ENCODE measurements around the gene STK32B. TPM values are rescaled to one million over a fixed set of nuclear protein-coding genes. Genes with fewer than 3 reads are reported as not detected.

STK32B gene
- total RNA-seq, 1 donor from 2014 or later: not detected

DNA sequence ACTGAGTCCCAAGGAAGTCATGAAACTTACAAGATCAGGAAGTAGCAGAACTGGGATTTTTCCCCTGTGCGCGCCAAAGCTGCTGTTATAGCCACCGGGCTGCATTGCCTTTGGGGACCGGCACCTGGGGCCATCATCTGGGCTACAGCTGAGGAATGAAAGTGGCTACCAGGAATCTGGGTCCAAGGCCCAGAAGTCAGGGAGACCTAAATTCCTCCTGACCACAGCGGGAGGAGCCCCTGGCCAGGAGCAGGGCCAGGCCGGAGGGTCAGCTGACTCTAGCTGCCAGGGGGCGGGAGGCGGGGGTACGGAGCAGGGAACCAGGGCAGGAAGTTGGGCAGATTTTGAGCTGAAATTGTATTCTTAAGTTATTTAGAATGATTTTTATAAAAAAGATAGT, 414.7 kb downstream of the STK32B start:
- H3K9me3 Mint-ChIP-seq: no peaks in the 10 kb centered on the region
- intact Hi-C loops (cut with micrococcal nuclease): no loop called here
- H3K4me1 Mint-ChIP-seq: no peaks in the 10 kb centered on the region
- TF ChIP-seq, protein P1, sequence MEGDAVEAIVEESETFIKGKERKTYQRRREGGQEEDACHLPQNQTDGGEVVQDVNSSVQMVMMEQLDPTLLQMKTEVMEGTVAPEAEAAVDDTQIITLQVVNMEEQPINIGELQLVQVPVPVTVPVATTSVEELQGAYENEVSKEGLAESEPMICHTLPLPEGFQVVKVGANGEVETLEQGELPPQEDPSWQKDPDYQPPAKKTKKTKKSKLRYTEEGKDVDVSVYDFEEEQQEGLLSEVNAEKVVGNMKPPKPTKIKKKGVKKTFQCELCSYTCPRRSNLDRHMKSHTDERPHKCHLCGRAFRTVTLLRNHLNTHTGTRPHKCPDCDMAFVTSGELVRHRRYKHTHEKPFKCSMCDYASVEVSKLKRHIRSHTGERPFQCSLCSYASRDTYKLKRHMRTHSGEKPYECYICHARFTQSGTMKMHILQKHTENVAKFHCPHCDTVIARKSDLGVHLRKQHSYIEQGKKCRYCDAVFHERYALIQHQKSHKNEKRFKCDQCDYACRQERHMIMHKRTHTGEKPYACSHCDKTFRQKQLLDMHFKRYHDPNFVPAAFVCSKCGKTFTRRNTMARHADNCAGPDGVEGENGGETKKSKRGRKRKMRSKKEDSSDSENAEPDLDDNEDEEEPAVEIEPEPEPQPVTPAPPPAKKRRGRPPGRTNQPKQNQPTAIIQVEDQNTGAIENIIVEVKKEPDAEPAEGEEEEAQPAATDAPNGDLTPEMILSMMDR (IDR thresholded peaks at IDR 0.05): no peak
- CTCF ChIA-PET: no interaction called here
- ATAC-seq (ENCODE audit: low read depth) (no peak), DNase-seq (no peak)
- no peaks in the 10 kb centered on the region for H3K27me3 Mint-ChIP-seq
- POLR2A ChIA-PET: no interaction called here
- no peak overlapping the region for H3K27ac Mint-ChIP-seq
- H3K4me3 Mint-ChIP-seq: no peak overlapping the region
- no peaks in the 10 kb centered on the region for H3K36me3 Mint-ChIP-seq (ENCODE audit: low read depth)

DNA sequence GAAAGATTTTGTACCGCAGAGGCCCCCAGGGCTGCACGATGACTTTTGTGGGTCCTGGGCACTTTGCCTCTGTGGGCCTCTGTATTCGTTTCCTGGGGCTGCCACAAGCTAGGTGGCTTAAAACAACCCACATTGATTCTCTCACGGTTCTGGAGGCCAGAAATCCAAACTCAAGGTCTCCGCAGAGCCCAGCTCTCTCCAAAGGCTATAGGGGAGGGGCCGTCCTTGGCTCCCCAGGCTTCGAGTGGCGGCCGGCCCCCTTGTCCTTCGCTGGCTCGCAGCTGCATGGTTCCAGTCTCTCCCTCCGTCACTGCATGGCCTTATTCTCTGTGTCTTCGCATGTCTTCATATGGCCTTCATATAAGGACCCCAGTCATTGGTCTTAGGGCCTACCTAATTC, 415.8 kb downstream of the STK32B start:
- no peaks in the 10 kb centered on the region for H3K9me3 Mint-ChIP-seq
- CTCF ChIA-PET: no interaction called here
- POLR2A ChIA-PET: no interaction called here
- no peaks in the 10 kb centered on the region for H3K4me1 Mint-ChIP-seq
- DNase-seq (no peak), ATAC-seq (ENCODE audit: low read depth) (no peak)
- no peaks in the 10 kb centered on the region for H3K27me3 Mint-ChIP-seq
- no peak overlapping the region for H3K4me3 Mint-ChIP-seq
- intact Hi-C loops (cut with micrococcal nuclease): no loop called here
- H3K36me3 Mint-ChIP-seq (ENCODE audit: low read depth): no peaks in the 10 kb centered on the region
- H3K27ac Mint-ChIP-seq: no peak overlapping the region
- TF ChIP-seq, protein P1 (IDR thresholded peaks at IDR 0.05): no peak

DNA sequence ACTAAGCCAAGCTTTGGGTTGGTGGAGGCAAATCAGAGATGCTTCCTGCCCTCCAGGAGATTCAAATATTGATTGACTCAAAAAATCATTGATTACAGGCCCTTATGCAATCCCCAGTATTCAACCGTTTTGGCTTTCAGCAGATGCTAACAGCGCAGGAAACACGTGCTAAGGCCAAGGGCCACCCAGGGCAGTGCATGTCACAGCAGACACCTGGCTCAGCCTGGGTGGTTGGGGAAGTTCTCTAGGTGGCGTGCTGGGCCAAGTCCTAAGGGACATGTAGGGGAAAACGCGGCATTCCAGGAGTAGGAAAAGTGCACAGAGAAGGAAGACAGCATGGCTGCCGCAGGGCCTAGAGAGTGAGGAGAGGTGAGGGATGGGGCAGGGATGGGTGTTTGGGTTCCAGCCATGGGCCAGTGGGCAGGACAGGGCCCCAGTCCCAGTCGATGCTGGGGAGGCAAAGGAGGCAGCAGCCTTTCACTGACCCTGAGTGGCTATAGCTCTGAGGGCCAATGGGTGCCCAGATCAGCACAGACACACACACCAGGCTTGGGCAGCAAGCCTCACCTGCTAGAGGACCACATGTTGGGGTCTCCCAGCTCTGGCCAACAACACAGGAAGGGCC, 418.0 kb downstream of the STK32B start:
- Mint-ChIP-seq H3K27ac (no peak overlapping the region), H3K4me1 (no peaks in the 10 kb centered on the region), H3K36me3 (ENCODE audit: low read depth) (no peaks in the 10 kb centered on the region), H3K4me3 (no peak overlapping the region), H3K9me3 (no peaks in the 10 kb centered on the region), H3K27me3 (no peaks in the 10 kb centered on the region)
- ATAC-seq (ENCODE audit: low read depth) (no peak), DNase-seq (no peak)
- ChIA-PET CTCF (no interaction called here), POLR2A (no interaction called here)
- TF ChIP-seq, protein P1 (IDR thresholded peaks at IDR 0.05): no peak
- intact Hi-C loops (cut with micrococcal nuclease): no loop called here

DNA sequence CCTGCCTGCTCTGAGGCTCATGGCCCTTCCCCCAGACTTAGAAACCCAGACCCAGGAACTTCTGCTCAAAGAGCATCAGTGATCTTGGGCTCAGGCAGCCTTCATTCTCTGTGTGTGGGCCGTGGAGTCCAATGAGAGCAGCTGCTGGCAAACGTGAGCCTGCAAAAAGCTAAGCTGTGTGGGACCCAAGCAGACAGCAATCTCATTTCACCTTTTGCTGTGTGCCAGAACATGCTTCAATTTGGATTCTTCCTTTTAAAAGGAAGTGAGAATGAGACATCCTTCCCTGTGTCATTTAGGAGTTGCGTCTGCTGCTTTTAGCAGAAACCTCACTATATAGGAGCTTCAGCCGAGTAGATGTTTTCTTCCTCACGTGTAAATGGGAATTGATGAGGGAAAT, 418.6 kb downstream of the STK32B start:
- CTCF ChIA-PET: no interaction called here
- Mint-ChIP-seq H3K27ac (no peak overlapping the region), H3K9me3 (no peaks in the 10 kb centered on the region), H3K4me1 (no peaks in the 10 kb centered on the region), H3K36me3 (ENCODE audit: low read depth) (no peaks in the 10 kb centered on the region), H3K4me3 (no peak overlapping the region), H3K27me3 (no peaks in the 10 kb centered on the region)
- TF ChIP-seq, protein P1 (IDR thresholded peaks at IDR 0.05): no peak
- DNase-seq: no peak
- POLR2A ChIA-PET: no interaction called here
- no peak for ATAC-seq (ENCODE audit: low read depth)
- intact Hi-C loops (cut with micrococcal nuclease): no loop called here

DNA sequence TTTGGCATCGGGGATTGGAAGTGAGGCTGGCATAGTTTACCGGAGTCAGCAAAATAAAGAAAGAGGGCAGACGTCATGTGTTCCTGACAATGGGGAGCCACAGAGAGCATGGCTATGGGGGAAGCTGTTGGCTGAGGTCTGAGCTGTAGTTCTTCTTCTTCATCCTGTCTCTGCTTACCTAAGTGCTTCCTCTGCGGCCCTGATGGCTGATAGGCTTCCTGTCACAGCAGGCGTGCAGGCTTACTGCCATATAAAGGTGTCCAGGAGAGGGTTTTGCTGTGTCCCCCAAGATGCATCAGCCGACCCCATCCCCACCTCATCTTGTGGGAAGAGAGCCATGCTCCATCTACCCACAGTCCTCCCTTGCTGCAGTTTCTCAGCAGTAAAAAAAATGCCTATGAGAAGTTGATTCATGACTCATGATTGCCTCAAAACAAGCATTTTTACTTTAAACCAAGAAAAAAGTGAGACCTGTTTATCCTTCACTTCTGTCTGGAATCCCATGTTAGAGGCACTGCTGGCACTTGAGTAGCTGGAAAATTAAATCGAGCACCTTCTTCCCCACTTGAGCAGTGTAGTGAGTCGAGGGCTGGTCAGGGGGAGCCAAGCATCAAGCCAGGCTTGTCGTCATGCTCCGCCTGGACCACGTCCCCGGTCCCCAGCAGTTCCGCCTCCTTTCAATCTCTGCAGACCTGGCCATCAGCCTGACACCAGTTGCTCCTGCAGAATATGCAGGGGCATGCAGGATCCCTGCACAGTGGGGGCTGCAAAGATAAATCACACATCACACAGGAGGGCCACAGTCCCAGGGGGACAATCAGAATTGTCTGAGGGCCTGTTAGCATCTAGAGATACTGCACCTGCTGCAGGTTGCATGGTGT, 419.3 kb downstream of the STK32B start:
- H3K4me1 Mint-ChIP-seq: no peaks in the 10 kb centered on the region
- ChIA-PET CTCF (no interaction called here), POLR2A (no interaction called here)
- no peak for DNase-seq
- no peaks in the 10 kb centered on the region for H3K27me3 Mint-ChIP-seq
- H3K9me3 Mint-ChIP-seq: no peaks in the 10 kb centered on the region
- H3K27ac Mint-ChIP-seq: no peak overlapping the region
- intact Hi-C loops (cut with micrococcal nuclease): no loop called here
- no peak overlapping the region for H3K4me3 Mint-ChIP-seq
- H3K36me3 Mint-ChIP-seq (ENCODE audit: low read depth): no peaks in the 10 kb centered on the region
- no peak for ATAC-seq (ENCODE audit: low read depth)
- TF ChIP-seq, protein P1 (IDR thresholded peaks at IDR 0.05): no peak

Measured in activated B cell treated with CpG ODN at 0.5 μM for 24 hours (primary cell).